Measurements from ENCODE around the gene CCSER2. TPM values are rescaled to one million over a fixed set of nuclear protein-coding genes. Genes with fewer than 3 reads are reported as not detected.
"Not testable (repeated sequence)": the region's sequence is repeated elsewhere in the genome, so short reads cannot be mapped to it uniquely, and the experiment has no call there.

Gene CCSER2
- polyA plus RNA-seq, 1 donor (not counting 4 experiments of a cell fraction or from before 2014, with no cell fraction given), result 26.7 TPM

- no peaks in the 10 kb centered on the region for H3K9me3 ChIP-seq (ENCODE audit: control insufficient read depth, low read depth, low read length)
- H3K4me2 ChIP-seq (ENCODE audit: control insufficient read depth, extremely low read depth, insufficient read depth, low read depth, low read length), result no peak overlapping the region
- peaks cover 23% of the 10 kb centered on the region for H3K4me1 ChIP-seq (ENCODE audit: control insufficient read depth, extremely low read depth, insufficient read depth, low read length)
- dilution Hi-C loops (cut with MboI; ENCODE audit: extremely low pct_ligation_motif_present, low sequenced_read_pairs), result no loop called here
- TF ChIP-seq EZH2 (IDR thresholded peaks at IDR 0.05; ENCODE audit: low read length), result no peak
- TF ChIP-seq, protein P1, sequence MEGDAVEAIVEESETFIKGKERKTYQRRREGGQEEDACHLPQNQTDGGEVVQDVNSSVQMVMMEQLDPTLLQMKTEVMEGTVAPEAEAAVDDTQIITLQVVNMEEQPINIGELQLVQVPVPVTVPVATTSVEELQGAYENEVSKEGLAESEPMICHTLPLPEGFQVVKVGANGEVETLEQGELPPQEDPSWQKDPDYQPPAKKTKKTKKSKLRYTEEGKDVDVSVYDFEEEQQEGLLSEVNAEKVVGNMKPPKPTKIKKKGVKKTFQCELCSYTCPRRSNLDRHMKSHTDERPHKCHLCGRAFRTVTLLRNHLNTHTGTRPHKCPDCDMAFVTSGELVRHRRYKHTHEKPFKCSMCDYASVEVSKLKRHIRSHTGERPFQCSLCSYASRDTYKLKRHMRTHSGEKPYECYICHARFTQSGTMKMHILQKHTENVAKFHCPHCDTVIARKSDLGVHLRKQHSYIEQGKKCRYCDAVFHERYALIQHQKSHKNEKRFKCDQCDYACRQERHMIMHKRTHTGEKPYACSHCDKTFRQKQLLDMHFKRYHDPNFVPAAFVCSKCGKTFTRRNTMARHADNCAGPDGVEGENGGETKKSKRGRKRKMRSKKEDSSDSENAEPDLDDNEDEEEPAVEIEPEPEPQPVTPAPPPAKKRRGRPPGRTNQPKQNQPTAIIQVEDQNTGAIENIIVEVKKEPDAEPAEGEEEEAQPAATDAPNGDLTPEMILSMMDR (optimal IDR thresholded peaks at IDR 0.05 in 1 of 3, IDR thresholded peaks at IDR 0.05 in 1 of 3, conservative IDR thresholded peaks at IDR 0.05 in 1 of 3; ENCODE audit: extremely low read depth in 1 of 3, insufficient read depth in 2 of 3, low read length in 3 of 3), result no peak
- H3K9ac ChIP-seq (ENCODE audit: control insufficient read depth, extremely low read depth, insufficient read depth, low read length), result no peak overlapping the region
- H2AFZ ChIP-seq (ENCODE audit: control insufficient read depth, low read length), result no peak overlapping the region
- FAIRE-seq (no peak), DNase-seq (ENCODE audit: low read depth, low spot score) (no peak)
- H3K27me3 ChIP-seq (ENCODE audit: control insufficient read depth, extremely low read depth, insufficient read depth, low read length), result no peaks in the 10 kb centered on the region
- H3K27ac ChIP-seq (ENCODE audit: control insufficient read depth, insufficient read depth, low read length), result no peak overlapping the region
- no peaks in the 10 kb centered on the region for H3K36me3 ChIP-seq (ENCODE audit: control insufficient read depth in 2 of 2, extremely low read depth in 1 of 2, insufficient read depth in 2 of 2, low read length in 2 of 2)
- H4K20me1 ChIP-seq (ENCODE audit: control insufficient read depth, extremely low read depth, insufficient read depth, low read length), result no peaks in the 10 kb centered on the region
- H3K79me2 ChIP-seq (ENCODE audit: control insufficient read depth, insufficient read depth, low read length), result peaks cover 10% of the 10 kb centered on the region
- no peaks in the 10 kb centered on the region for H3K9me1 ChIP-seq (ENCODE audit: control insufficient read depth, extremely low read depth, insufficient read depth, low read length)
- no peak overlapping the region for H3K4me3 ChIP-seq (ENCODE audit: control insufficient read depth in 2 of 3, extremely low read depth in 1 of 3, insufficient read depth in 2 of 3, low read depth in 1 of 3, low read length in 3 of 3)
These were observed 169.6 kb downstream of the CCSER2 start for GRCh38 chr10:84497978-84498377.

GRCh38 chr10:84499039-84499438, 170.7 kb downstream of the CCSER2 start:
- Histone ChIP-seq H3K79me2 (ENCODE audit: control insufficient read depth, insufficient read depth, low read length) (peaks cover 10% of the 10 kb centered on the region), H3K4me1 (ENCODE audit: control insufficient read depth, extremely low read depth, insufficient read depth, low read length) (peaks cover 16% of the 10 kb centered on the region)
- H3K27ac ChIP-seq (ENCODE audit: control insufficient read depth, insufficient read depth, low read length); H3K9me3 ChIP-seq (ENCODE audit: control insufficient read depth, low read depth, low read length); H3K4me3 ChIP-seq (ENCODE audit: control insufficient read depth in 2 of 3, extremely low read depth in 1 of 3, insufficient read depth in 2 of 3, low read depth in 1 of 3, low read length in 3 of 3); H3K9ac ChIP-seq (ENCODE audit: control insufficient read depth, extremely low read depth, insufficient read depth, low read length); H3K4me2 ChIP-seq (ENCODE audit: control insufficient read depth, extremely low read depth, insufficient read depth, low read depth, low read length); dilution Hi-C loops (cut with MboI; ENCODE audit: extremely low pct_ligation_motif_present, low sequenced_read_pairs); DNase-seq (ENCODE audit: low read depth, low spot score); H3K36me3 ChIP-seq (ENCODE audit: control insufficient read depth in 2 of 2, extremely low read depth in 1 of 2, insufficient read depth in 2 of 2, low read length in 2 of 2); FAIRE-seq; H3K27me3 ChIP-seq (ENCODE audit: control insufficient read depth, extremely low read depth, insufficient read depth, low read length); H3K9me1 ChIP-seq (ENCODE audit: control insufficient read depth, extremely low read depth, insufficient read depth, low read length); H4K20me1 ChIP-seq (ENCODE audit: control insufficient read depth, extremely low read depth, insufficient read depth, low read length); H2AFZ ChIP-seq (ENCODE audit: control insufficient read depth, low read length): not testable (repeated sequence)

- Histone ChIP-seq H3K9me3 (ENCODE audit: control insufficient read depth, low read depth, low read length) (no peaks in the 10 kb centered on the region), H3K9me1 (ENCODE audit: control insufficient read depth, extremely low read depth, insufficient read depth, low read length) (no peaks in the 10 kb centered on the region), H3K27ac (ENCODE audit: control insufficient read depth, insufficient read depth, low read length) (no peak overlapping the region), H3K4me3 (ENCODE audit: control insufficient read depth in 2 of 3, extremely low read depth in 1 of 3, insufficient read depth in 2 of 3, low read depth in 1 of 3, low read length in 3 of 3) (no peak overlapping the region), H3K36me3 (ENCODE audit: control insufficient read depth in 2 of 2, extremely low read depth in 1 of 2, insufficient read depth in 2 of 2, low read length in 2 of 2) (no peaks in the 10 kb centered on the region), H4K20me1 (ENCODE audit: control insufficient read depth, extremely low read depth, insufficient read depth, low read length) (no peaks in the 10 kb centered on the region), H3K4me2 (ENCODE audit: control insufficient read depth, extremely low read depth, insufficient read depth, low read depth, low read length) (no peak overlapping the region), H3K27me3 (ENCODE audit: control insufficient read depth, extremely low read depth, insufficient read depth, low read length) (no peaks in the 10 kb centered on the region), H2AFZ (ENCODE audit: control insufficient read depth, low read length) (no peak overlapping the region), H3K79me2 (ENCODE audit: control insufficient read depth, insufficient read depth, low read length) (peaks cover 10% of the 10 kb centered on the region), H3K9ac (ENCODE audit: control insufficient read depth, extremely low read depth, insufficient read depth, low read length) (no peak overlapping the region), H3K4me1 (ENCODE audit: control insufficient read depth, extremely low read depth, insufficient read depth, low read length) (peaks cover 8% of the 10 kb centered on the region)
- TF ChIP-seq EZH2 (IDR thresholded peaks at IDR 0.05; ENCODE audit: low read length), result no peak
- TF ChIP-seq, protein P1 (optimal IDR thresholded peaks at IDR 0.05 in 1 of 3, IDR thresholded peaks at IDR 0.05 in 1 of 3, conservative IDR thresholded peaks at IDR 0.05 in 1 of 3; ENCODE audit: extremely low read depth in 1 of 3, insufficient read depth in 2 of 3, low read length in 3 of 3), result no peak
- FAIRE-seq (no peak), DNase-seq (ENCODE audit: low read depth, low spot score) (no peak)
- dilution Hi-C loops (cut with MboI; ENCODE audit: extremely low pct_ligation_motif_present, low sequenced_read_pairs), result no loop called here
These were observed 171.5 kb downstream of the CCSER2 start for GRCh38 chr10:84499846-84500245.
